PC-3 (cell line): ENCODE measurements around the gene TRPT1. TPM values are rescaled to one million over a fixed set of nuclear protein-coding genes. Genes with fewer than 3 reads are reported as not detected.

Experiments used
- ATAC-seq: fragments of 200-7000 bp; cut with Tn5 transposase; 2 replicates; pipeline ENCODE4 v1.9.1; 2020; ENCODE audit warnings: mild to moderate bottlenecking, moderate library complexity
- BruUV-seq: library from RNA; stranded (reverse); fragments of 400-500 nt; replicated peaks from 2 replicates; lab custom pipeline; 2021; lab: Mats Ljungman, UMichigan
- CTCF ChIA-PET: fragments of 300-600 bp; sonication (Branson Sonifier 250); formaldehyde crosslinking; loops from one replicate; lab custom pipeline; 2022; ENCODE audit warnings: antibody characterized with exemption; lab: Charles Lee
- POLR2A ChIA-PET: fragments of 300-600 bp; sonication (Branson Sonifier 250); formaldehyde crosslinking; loops from one replicate; lab custom pipeline; 2022; ENCODE audit warnings: antibody characterized with exemption; ENCODE audit not compliant: unreplicated experiment; lab: Charles Lee
- DNase-seq: peaks from one replicate; pipeline ENCODE4 v3.0.0-alpha.2; 2015
- H2AFZ ChIP-seq: fragments of 300-600 bp; sonication (generic); 2 replicates; pipeline ENCODE4 v1.6.0; 2016; ENCODE audit warnings: antibody characterized with exemption, low read length
- H3F3A ChIP-seq: fragments of 300-600 bp; sonication (generic); one replicate; pipeline ENCODE4 v1.6.0; 2017; ENCODE audit warnings: antibody characterized with exemption, low read length, control low read depth, mild to moderate bottlenecking; ENCODE audit not compliant: unreplicated experiment
- H3K27ac ChIP-seq: fragments of 300-600 bp; sonication (generic); 2 replicates; pipeline ENCODE4 v1.5.1; 2016; ENCODE audit warnings: mild to moderate bottlenecking, low read length
- H3K27me3 ChIP-seq: fragments of 300-600 bp; sonication (generic); 2 replicates; pipeline ENCODE4 v1.6.1; 2016; ENCODE audit warnings: low read length, mixed read lengths
- H3K36me3 ChIP-seq: fragments of 300-600 bp; sonication (generic); 2 replicates; pipeline ENCODE4 v1.6.1; 2016; ENCODE audit warnings: low read depth, mixed run types, low read length, mixed read lengths
- H3K4me1 ChIP-seq: fragments of 300-600 bp; sonication (generic); 2 replicates; pipeline ENCODE4 v1.5.1; 2016; ENCODE audit warnings: low read length; ENCODE audit not compliant: insufficient read depth
- H3K4me2 ChIP-seq: fragments of 300-600 bp; sonication (generic); 2 replicates; pipeline ENCODE4 v1.6.0; 2016; ENCODE audit warnings: low read length
- H3K4me3 ChIP-seq: fragments of 300-600 bp; sonication (generic); 2 replicates; pipeline ENCODE4 v1.5.1; 2016; ENCODE audit warnings: mild to moderate bottlenecking, low read length, mixed read lengths
- H3K79me2 ChIP-seq: fragments of 300-600 bp; sonication (generic); 2 replicates; pipeline ENCODE4 v1.6.1; 2017; ENCODE audit warnings: low read length, mixed read lengths
- H3K9ac ChIP-seq: fragments of 300-600 bp; sonication (generic); 2 replicates; pipeline ENCODE4 v1.6.0; 2016; ENCODE audit warnings: mild to moderate bottlenecking, low read length
- H3K9me2 ChIP-seq: fragments of 300-600 bp; sonication (generic); replicated peaks from 2 replicates; pipeline ENCODE4 v1.6.1; 2016; ENCODE audit warnings: mixed run types, low read length, mixed read lengths
- H3K9me3 ChIP-seq: fragments of 300-600 bp; sonication (generic); 2 replicates; pipeline ENCODE4 v1.6.1; 2016; ENCODE audit warnings: low read length, mixed read lengths
- H4K20me1 ChIP-seq: fragments of 300-600 bp; sonication (generic); 2 replicates; pipeline ENCODE4 v1.6.1; 2016; ENCODE audit warnings: low read length, mixed read lengths
- CTCF ChIP-seq: fragments of 300-600 bp; sonication (generic); conservative IDR thresholded peaks from 2 replicates; pipeline ENCODE4 v1.5.1; 2017; ENCODE audit warnings: antibody characterized with exemption, low read depth, mild to moderate bottlenecking, low read length
- EZH2 ChIP-seq: fragments of 300-600 bp; sonication (generic); IDR thresholded peaks from one replicate; pipeline ENCODE4 v1.6.1; 2017; ENCODE audit warnings: antibody characterized with exemption, mild to moderate bottlenecking, low read length; ENCODE audit not compliant: unreplicated experiment
- EZH2phosphoT487 ChIP-seq: fragments of 300-600 bp; sonication (generic); IDR thresholded peaks from 2 replicates; pipeline ENCODE4 v1.6.1; 2018; ENCODE audit warnings: mild to moderate bottlenecking, antibody characterized with exemption, low read length, borderline replicate concordance
- intact Hi-C: fragments of 100-400 bp; cut with micrococcal nuclease; formaldehyde crosslinking; loops from 2 replicates; pipeline ENCODE4 v1.9.0; 2023
- total RNA-seq: library from RNA; depleted of rRNA; stranded (reverse); fragments of >200 nt; gene quantifications from 2 replicates; pipeline ENCODE4 v1.2.3, GENCODE V29; 2014

The TRPT1 gene
- total RNA-seq, 1 experiment from 2014 or later, result 57.7 TPM

GRCh38 chr11:64202992-64203391, 23.0 kb downstream of the TRPT1 start:
- Histone ChIP-seq H3K36me3 (peaks cover 77% of the 10 kb centered on the region), H3K9me2 (no peaks in the 10 kb centered on the region), H3K4me1 (0 out of 2 replicates have a peak, but pooled peaks cover 3% of the 10 kb centered on the region), H3K9ac (no peak overlapping the region), H3F3A (peaks cover 4% of the 10 kb centered on the region), H3K4me3 (no peak overlapping the region), H3K27me3 (no peaks in the 10 kb centered on the region), H3K79me2 (peaks cover 9% of the 10 kb centered on the region; the same call in 1 of the 2 replicates), H3K27ac (no peak overlapping the region), H4K20me1 (peaks cover 7% of the 10 kb centered on the region; the same call in 1 of the 2 replicates), H3K4me2 (no peak overlapping the region), H3K9me3 (no peaks in the 10 kb centered on the region), H2AFZ (no peak overlapping the region)
- intact Hi-C loops, result no loop called here
- no peak for DNase-seq
- no TSS peak for BruUV-seq
- no peak for TF ChIP-seq CTCF
- TF ChIP-seq EZH2phosphoT487, result no peak
- no peak for TF ChIP-seq EZH2
- ChIA-PET POLR2A (interaction anchor here (0.6 kb wide), 1 partner anchor 38 kb away, joined by 4 read pairs; no protein-coding TSS in a partner anchor), CTCF (no interaction called here)
- no peak for ATAC-seq

- CTCF ChIA-PET, result no interaction called here
- peaks cover 9% of the 10 kb centered on the region; the same call in 1 of the 2 replicates for H3K79me2 ChIP-seq
- no peaks in the 10 kb centered on the region for H3K9me3 ChIP-seq
- no TSS peak for BruUV-seq
- H3K4me2 ChIP-seq, result no peak overlapping the region
- H3K4me3 ChIP-seq, result no peak overlapping the region
- no peaks in the 10 kb centered on the region for H3K27me3 ChIP-seq
- 0 out of 2 replicates have a peak, but pooled peaks cover 3% of the 10 kb centered on the region for H3K4me1 ChIP-seq
- H3K27ac ChIP-seq, result no peak overlapping the region
- no peak overlapping the region for H3K9ac ChIP-seq
- DNase-seq (no peak), ATAC-seq (no peak)
- TF ChIP-seq CTCF (no peak), EZH2phosphoT487 (no peak), EZH2 (no peak)
- peaks cover 4% of the 10 kb centered on the region for H3F3A ChIP-seq
- intact Hi-C loops, result no loop called here
- POLR2A ChIA-PET, result interaction anchor here (0.5 kb wide), 1 partner anchor 546 kb away, joined by 3 read pairs; no protein-coding TSS in a partner anchor
- no peaks in the 10 kb centered on the region for H3K9me2 ChIP-seq
- no peak overlapping the region for H2AFZ ChIP-seq
- peaks cover 7% of the 10 kb centered on the region; the same call in 1 of the 2 replicates for H4K20me1 ChIP-seq
- peaks cover 84% of the 10 kb centered on the region for H3K36me3 ChIP-seq
Measured at GRCh38 chr11:64201543-64201942, 24.4 kb downstream of the TRPT1 start.

- Histone ChIP-seq H3K79me2 (peaks cover 18% of the 10 kb centered on the region; the same call in 1 of the 2 replicates), H3K36me3 (peaks cover 87% of the 10 kb centered on the region), H3F3A (peaks cover 4% of the 10 kb centered on the region), H3K4me1 (no peaks in the 10 kb centered on the region), H3K4me3 (no peak overlapping the region), H4K20me1 (peaks cover 6% of the 10 kb centered on the region; the same call in 1 of the 2 replicates), H3K9me2 (no peaks in the 10 kb centered on the region), H3K27ac (no peak overlapping the region), H2AFZ (no peak overlapping the region), H3K9me3 (no peaks in the 10 kb centered on the region), H3K9ac (no peak overlapping the region), H3K4me2 (no peak overlapping the region), H3K27me3 (no peaks in the 10 kb centered on the region)
- BruUV-seq, result no TSS peak
- CTCF ChIA-PET, result no interaction called here
- intact Hi-C loops, result no loop called here
- DNase-seq (no peak), ATAC-seq (no peak)
- POLR2A ChIA-PET, result no interaction called here
- no peak for TF ChIP-seq EZH2
- no peak for TF ChIP-seq CTCF
- no peak for TF ChIP-seq EZH2phosphoT487
Measured at GRCh38 chr11:64198511-64198910, 27.5 kb downstream of the TRPT1 start.
